Testis (tissue), 2 donors: ENCODE measurements around the gene MCF2L.

ENCODE experiments used
- POLR2A ChIP-seq: fragments of 450-650 bp; IDR thresholded peaks from one replicate; pipeline ENCODE4 v1.6.1; 2017; ENCODE audit warnings: antibody characterized with exemption, mild to moderate bottlenecking, moderate library complexity
- TF ChIP-seq, protein P1 (sequence below), 3 experiments: fragments of 450-650 bp in 2 of 3; fragments of 200-600 bp in 1 of 3; sonication (generic) in 1 of 3; IDR thresholded peaks; one replicate each; pipeline ENCODE4 v1.5.1; 2016 to 2019; ENCODE audit warnings: antibody characterized with exemption in 3 of 3, mild to moderate bottlenecking in 2 of 3, moderate library complexity in 1 of 3

GRCh38 chr13:113090415-113090770 is 121.4 kb downstream of the MCF2L start:
- TF ChIP-seq, protein P1, sequence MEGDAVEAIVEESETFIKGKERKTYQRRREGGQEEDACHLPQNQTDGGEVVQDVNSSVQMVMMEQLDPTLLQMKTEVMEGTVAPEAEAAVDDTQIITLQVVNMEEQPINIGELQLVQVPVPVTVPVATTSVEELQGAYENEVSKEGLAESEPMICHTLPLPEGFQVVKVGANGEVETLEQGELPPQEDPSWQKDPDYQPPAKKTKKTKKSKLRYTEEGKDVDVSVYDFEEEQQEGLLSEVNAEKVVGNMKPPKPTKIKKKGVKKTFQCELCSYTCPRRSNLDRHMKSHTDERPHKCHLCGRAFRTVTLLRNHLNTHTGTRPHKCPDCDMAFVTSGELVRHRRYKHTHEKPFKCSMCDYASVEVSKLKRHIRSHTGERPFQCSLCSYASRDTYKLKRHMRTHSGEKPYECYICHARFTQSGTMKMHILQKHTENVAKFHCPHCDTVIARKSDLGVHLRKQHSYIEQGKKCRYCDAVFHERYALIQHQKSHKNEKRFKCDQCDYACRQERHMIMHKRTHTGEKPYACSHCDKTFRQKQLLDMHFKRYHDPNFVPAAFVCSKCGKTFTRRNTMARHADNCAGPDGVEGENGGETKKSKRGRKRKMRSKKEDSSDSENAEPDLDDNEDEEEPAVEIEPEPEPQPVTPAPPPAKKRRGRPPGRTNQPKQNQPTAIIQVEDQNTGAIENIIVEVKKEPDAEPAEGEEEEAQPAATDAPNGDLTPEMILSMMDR (IDR thresholded peaks at IDR 0.05) = no peak
- TF ChIP-seq POLR2A = no peak
